Endodermal cell (in vitro differentiated cells): ENCODE measurements around the gene CLDN15. TPM values are rescaled to one million over a fixed set of nuclear protein-coding genes. Genes with fewer than 3 reads are reported as not detected.
"Not testable (repeated sequence)": the region's sequence is repeated elsewhere in the genome, so short reads cannot be mapped to it uniquely, and the experiment has no call there.

Experiments used
- DNase-seq: peaks from one replicate; pipeline ENCODE4 v3.0.0-alpha.2; 2017
- H3K27ac ChIP-seq: 2 replicates; pipeline ENCODE4 v1.5.1; 2013; ENCODE audit warnings: mild to moderate bottlenecking, low read depth, low read length, moderate library complexity
- H3K27me3 ChIP-seq: 2 replicates; pipeline ENCODE4 v1.6.1; 2013; ENCODE audit warnings: mild to moderate bottlenecking, low read length, moderate library complexity; ENCODE audit not compliant: insufficient read depth, control insufficient read depth, poor library complexity, severe bottlenecking
- H3K36me3 ChIP-seq: 2 replicates; pipeline ENCODE4 v1.7.0; 2013; ENCODE audit warnings: mild to moderate bottlenecking, low read length, moderate library complexity; ENCODE audit not compliant: control insufficient read depth, insufficient read depth
- H3K4me1 ChIP-seq: one replicate; pipeline ENCODE4 v1.7.0; 2013; ENCODE audit warnings: low read length; ENCODE audit not compliant: control insufficient read depth, insufficient read depth
- H3K4me3 ChIP-seq: 2 replicates; pipeline ENCODE4 v1.5.1; 2013; ENCODE audit warnings: mild to moderate bottlenecking, low read length, moderate library complexity
- H3K9ac ChIP-seq: 2 replicates; pipeline ENCODE4 v1.6.1; 2013; ENCODE audit warnings: mild to moderate bottlenecking, low read length, moderate library complexity; ENCODE audit not compliant: poor library complexity, severe bottlenecking; ENCODE audit errors: extremely low read depth
- H3K9me3 ChIP-seq: 2 replicates; pipeline ENCODE4 v1.6.1; 2013; ENCODE audit warnings: mild to moderate bottlenecking, low read length, moderate library complexity; ENCODE audit not compliant: control insufficient read depth
- H3K27ac Mint-ChIP-seq: 2 replicates; pipeline ENCODE4 v1.8.0; 2020; ENCODE audit warnings: mixed read lengths
- H3K27me3 Mint-ChIP-seq: 2 replicates; pipeline ENCODE4 v1.8.0; 2021; ENCODE audit warnings: mild to moderate bottlenecking, mixed read lengths; ENCODE audit not compliant: insufficient read depth
- H3K36me3 Mint-ChIP-seq: 2 replicates; pipeline ENCODE4 v1.8.0; 2020; ENCODE audit warnings: low read depth, mixed read lengths
- H3K4me1 Mint-ChIP-seq: 2 replicates; pipeline ENCODE4 v1.8.0; 2020; ENCODE audit warnings: mixed read lengths
- H3K4me3 Mint-ChIP-seq: 2 replicates; pipeline ENCODE4 v1.8.0; 2020; ENCODE audit warnings: mild to moderate bottlenecking, moderate library complexity, mixed read lengths
- H3K9me3 Mint-ChIP-seq: 2 replicates; pipeline ENCODE4 v1.8.0; 2020; ENCODE audit warnings: mild to moderate bottlenecking, mixed read lengths
- WGBS, 2 experiments: methylation state at CpG; one replicate each; pipeline versions ENCODE4 v1.1.5 to v1.1.7; 2013; ENCODE audit warnings: missing lambda C conversion rate in 2 of 2, mixed read lengths in 1 of 2; ENCODE audit not compliant: insufficient coverage in 1 of 2, insufficient read length in 1 of 2; 5-methylcytosine and 5-hydroxymethylcytosine counted together
- total RNA-seq, 2 donors: library from RNA; stranded (reverse); fragmentation: NEBNext Ultra II Directional in 1 of 2; extraction: Animal tissue kit (Norgen Biotek cat#: 25700) in 1 of 2; gene quantifications; 2 replicates in 1 of 2; 3 replicates in 1 of 2; pipeline ENCODE4 v1.2.1, GENCODE V29; 2021
- TF ChIP-seq, protein P1 (sequence below): fragments of 200-600 bp; sonication (generic); conservative IDR thresholded peaks from 2 replicates; pipeline ENCODE4 v1.5.0; 2021; ENCODE audit warnings: antibody characterized with exemption, mild to moderate bottlenecking

CLDN15 gene
- total RNA-seq, 2 donors from 2014 or later: 6.0 to 7.1 TPM

DNA sequence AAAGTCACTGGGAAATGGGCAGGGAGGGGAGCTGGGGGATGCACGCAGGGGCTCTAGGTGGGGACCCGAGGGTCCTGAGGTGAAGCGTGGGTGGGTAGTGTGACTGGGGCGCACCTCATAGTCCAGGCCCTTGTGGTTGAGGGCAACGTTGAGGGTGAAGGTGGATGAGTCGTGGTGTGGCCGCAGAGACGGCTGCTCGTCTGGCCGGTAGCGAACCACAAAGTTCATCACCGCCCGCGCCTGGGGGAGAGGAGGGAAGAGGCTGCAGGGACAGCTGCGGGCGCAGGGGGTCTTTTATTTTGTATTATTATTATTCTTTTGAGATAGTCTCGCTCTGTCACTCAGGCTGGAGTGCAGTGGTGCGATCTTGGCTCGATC is 30.9 kb downstream of the CLDN15 start:
- H3K27me3 Mint-ChIP-seq: peaks cover 22% of the 10 kb centered on the region
- Histone ChIP-seq H3K27ac (no peak overlapping the region), H3K9me3 (no peaks in the 10 kb centered on the region), H3K4me3 (no peak overlapping the region), H3K4me1 (no peaks in the 10 kb centered on the region), H3K27me3 (no peaks in the 10 kb centered on the region), H3K9ac (no peak overlapping the region), H3K36me3 (peaks cover 3% of the 10 kb centered on the region)
- H3K9me3 Mint-ChIP-seq: no peaks in the 10 kb centered on the region
- no peaks in the 10 kb centered on the region for H3K4me1 Mint-ChIP-seq
- TF ChIP-seq, protein P1, sequence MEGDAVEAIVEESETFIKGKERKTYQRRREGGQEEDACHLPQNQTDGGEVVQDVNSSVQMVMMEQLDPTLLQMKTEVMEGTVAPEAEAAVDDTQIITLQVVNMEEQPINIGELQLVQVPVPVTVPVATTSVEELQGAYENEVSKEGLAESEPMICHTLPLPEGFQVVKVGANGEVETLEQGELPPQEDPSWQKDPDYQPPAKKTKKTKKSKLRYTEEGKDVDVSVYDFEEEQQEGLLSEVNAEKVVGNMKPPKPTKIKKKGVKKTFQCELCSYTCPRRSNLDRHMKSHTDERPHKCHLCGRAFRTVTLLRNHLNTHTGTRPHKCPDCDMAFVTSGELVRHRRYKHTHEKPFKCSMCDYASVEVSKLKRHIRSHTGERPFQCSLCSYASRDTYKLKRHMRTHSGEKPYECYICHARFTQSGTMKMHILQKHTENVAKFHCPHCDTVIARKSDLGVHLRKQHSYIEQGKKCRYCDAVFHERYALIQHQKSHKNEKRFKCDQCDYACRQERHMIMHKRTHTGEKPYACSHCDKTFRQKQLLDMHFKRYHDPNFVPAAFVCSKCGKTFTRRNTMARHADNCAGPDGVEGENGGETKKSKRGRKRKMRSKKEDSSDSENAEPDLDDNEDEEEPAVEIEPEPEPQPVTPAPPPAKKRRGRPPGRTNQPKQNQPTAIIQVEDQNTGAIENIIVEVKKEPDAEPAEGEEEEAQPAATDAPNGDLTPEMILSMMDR: no peak
- no peak overlapping the region for H3K4me3 Mint-ChIP-seq
- no peak overlapping the region for H3K27ac Mint-ChIP-seq
- DNase-seq: no peak
- H3K36me3 Mint-ChIP-seq: peaks cover 20% of the 10 kb centered on the region
- WGBS, 2 experiments: 96 to 100% methylated on average over 11 to 19 of the region's 19 CpGs

DNA sequence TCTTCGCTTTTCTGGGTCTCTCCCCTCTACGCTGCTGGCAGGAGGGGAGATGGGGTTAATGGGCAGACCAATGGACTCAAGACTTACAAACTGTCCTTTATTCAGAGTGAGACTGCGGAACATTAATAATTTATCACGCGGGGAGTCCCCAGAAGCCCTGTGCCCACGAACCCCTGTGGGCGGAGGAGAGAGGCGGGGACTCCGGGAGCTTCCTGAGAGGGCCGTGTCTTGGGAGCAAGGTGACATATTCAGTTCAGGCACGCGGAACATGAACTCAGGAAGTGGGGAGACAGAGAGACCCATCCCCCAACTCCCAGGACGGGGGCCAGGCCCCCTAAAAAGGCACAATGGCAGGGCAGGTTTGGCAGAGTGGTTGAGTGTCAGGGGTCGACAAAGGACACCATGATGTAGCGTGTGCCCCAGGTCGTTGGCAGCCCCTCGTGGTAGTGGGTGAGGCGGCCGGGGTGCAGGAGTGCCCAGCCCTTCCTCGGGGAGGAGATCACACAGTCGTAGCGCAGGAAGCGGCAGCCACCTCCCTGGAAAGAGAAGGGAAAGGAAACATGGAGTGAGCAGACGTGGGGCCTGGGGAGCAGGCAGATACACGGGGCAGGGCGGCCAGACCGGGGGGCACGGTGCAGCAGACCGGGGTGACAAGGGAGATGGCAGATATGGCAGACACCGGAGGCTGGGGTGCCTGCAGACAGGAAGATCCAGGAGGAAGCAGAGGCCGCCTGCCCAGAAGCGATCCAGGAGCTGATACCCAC is 31.5 kb downstream of the CLDN15 start:
- 93% methylated on average over 20 to 32 of the region's 32 CpGs for WGBS, 2 experiments
- Histone ChIP-seq H3K9ac (no peak overlapping the region), H3K4me1 (peaks cover under 1% of the 10 kb centered on the region), H3K9me3 (no peaks in the 10 kb centered on the region), H3K36me3 (peaks cover 3% of the 10 kb centered on the region), H3K27ac (no peak overlapping the region), H3K27me3 (no peaks in the 10 kb centered on the region), H3K4me3 (no peak overlapping the region)
- Mint-ChIP-seq H3K27me3 (peaks cover 27% of the 10 kb centered on the region), H3K4me1 (peaks cover under 1% of the 10 kb centered on the region), H3K4me3 (no peak overlapping the region), H3K27ac (no peak overlapping the region), H3K36me3 (peaks cover 20% of the 10 kb centered on the region), H3K9me3 (no peaks in the 10 kb centered on the region)
- TF ChIP-seq, protein P1: no peak
- no peak for DNase-seq

GRCh38 chr7:101203740-101204738 is 33.6 kb downstream of the CLDN15 start:
- not testable (repeated sequence) for H3K9me3 ChIP-seq, H3K4me3 ChIP-seq, H3K27ac Mint-ChIP-seq, H3K27ac ChIP-seq, DNase-seq, H3K4me1 ChIP-seq, H3K4me1 Mint-ChIP-seq, H3K9ac ChIP-seq, H3K27me3 ChIP-seq, H3K36me3 ChIP-seq, H3K4me3 Mint-ChIP-seq, H3K9me3 Mint-ChIP-seq
- H3K36me3 Mint-ChIP-seq: peaks cover 16% of the 10 kb centered on the region
- H3K27me3 Mint-ChIP-seq: peaks cover 37% of the 10 kb centered on the region
- WGBS, 2 experiments: 88 to 91% methylated on average over 19 to 22 of the region's 22 CpGs
